WI38 (cell line): ENCODE measurements around the gene TUB.

Source experiments
- H3K4me3 ChIP-seq: 2 replicates; pipeline ENCODE4 v1.5.1; 2011; ENCODE audit warnings: low read depth, mild to moderate bottlenecking, control low read depth, low read length
- CTCF ChIP-seq: IDR thresholded peaks from 2 replicates; pipeline ENCODE4 v1.5.1; 2012; ENCODE audit warnings: low read depth, mild to moderate bottlenecking, control low read depth, low read length

TUB gene

GRCh38 chr11:8108421-8108820, 27.4 kb downstream of the TUB start:
- no peak for TF ChIP-seq CTCF
- no peak overlapping the region for H3K4me3 ChIP-seq

- TF ChIP-seq CTCF: no peak
- no peak overlapping the region for H3K4me3 ChIP-seq
These were observed 28.7 kb downstream of the TUB start for GRCh38 chr11:8109675-8110074.

GRCh38 chr11:8110396-8110795, 29.4 kb downstream of the TUB start:
- H3K4me3 ChIP-seq: no peak overlapping the region
- no peak for TF ChIP-seq CTCF

GRCh38 chr11:8111636-8112035, 30.6 kb downstream of the TUB start:
- no peak for TF ChIP-seq CTCF
- no peak overlapping the region for H3K4me3 ChIP-seq

GRCh38 chr11:8122173-8122764, 41.3 kb downstream of the TUB start:
- no peak for TF ChIP-seq CTCF
- no peak overlapping the region for H3K4me3 ChIP-seq

- H3K4me3 ChIP-seq: no peak overlapping the region
- TF ChIP-seq CTCF: no peak
These were observed 45.8 kb downstream of the TUB start for GRCh38 chr11:8126649-8127289.

- no peak for TF ChIP-seq CTCF
- H3K4me3 ChIP-seq: no peak overlapping the region
These were observed 46.4 kb downstream of the TUB start for GRCh38 chr11:8127447-8127846.
